GM12878 (cell line): ENCODE measurements around the gene SUCO. TPM values are rescaled to one million over a fixed set of nuclear protein-coding genes. Genes with fewer than 3 reads are reported as not detected.
"Not testable (repeated sequence)": the region's sequence is repeated elsewhere in the genome, so short reads cannot be mapped to it uniquely, and the experiment has no call there.

Experiments used
- ATAC-seq: fragments of 200-7000 bp; cut with Tn5 transposase; 3 replicates; pipeline ENCODE4 v1.9.1; 2020; ENCODE audit warnings: mild to moderate bottlenecking, moderate library complexity
- BruUV-seq: library from RNA; stranded (reverse); fragments of 400-500 nt; replicated peaks from 2 replicates; lab custom pipeline; 2021; lab: Mats Ljungman, UMichigan
- CTCF ChIA-PET: fragments of 300-600 bp; sonication (Branson Sonifier 250); formaldehyde crosslinking; extraction: SDS; loops from one replicate; lab custom pipeline; 2021; ENCODE audit warnings: inconsistent platforms; lab: Yijun Ruan, JAX
- POLR2A ChIA-PET: fragments of 350-600 bp; formaldehyde crosslinking; extraction: SDS; loops from one replicate; lab custom pipeline; 2021; ENCODE audit warnings: inconsistent platforms; lab: Charles Lee
- RAD21 ChIA-PET: fragments of 300-600 bp; sonication (Branson Sonifier 250); formaldehyde crosslinking; loops from one replicate; lab custom pipeline; 2023; ENCODE audit warnings: antibody characterized with exemption; ENCODE audit not compliant: unreplicated experiment; lab: Charles Lee
- SMC1A ChIA-PET: fragments of 300-600 bp; sonication (Branson Sonifier 250); formaldehyde crosslinking; loops from one replicate; lab custom pipeline; 2023; ENCODE audit not compliant: unreplicated experiment, uncharacterized antibody; lab: Charles Lee
- DNase-seq: peaks from one replicate; pipeline ENCODE4 v3.0.0-alpha.2; 2011; ENCODE audit warnings: low read depth, low spot score
- FAIRE-seq: peaks from 3 replicates; lab custom pipeline; 2011; peaks lifted over from hg19 to GRCh38; lab: Jason Lieb, UNC
- H2AFZ ChIP-seq: 2 replicates; pipeline ENCODE4 v1.6.0; 2011; ENCODE audit warnings: low read depth, low read length, control low read depth; ENCODE audit not compliant: control insufficient read depth
- H3K27ac ChIP-seq: 2 replicates; pipeline ENCODE4 v1.5.1; 2011; ENCODE audit warnings: control low read depth; ENCODE audit not compliant: control insufficient read depth, insufficient read depth
- H3K27me3 ChIP-seq, 2 experiments: replicated peaks in 1 of 2; 2 replicates each; pipeline versions ENCODE4 v1.6.0 to v1.6.1; 2011; ENCODE audit warnings: low read length in 1 of 2; ENCODE audit not compliant: control insufficient read depth in 2 of 2, insufficient read depth in 2 of 2
- H3K36me3 ChIP-seq, 2 experiments: 2 replicates each; pipeline ENCODE4 v1.5.1; 2011; ENCODE audit warnings: low read length in 1 of 2; ENCODE audit not compliant: control insufficient read depth in 2 of 2, insufficient read depth in 2 of 2
- H3K4me1 ChIP-seq: 2 replicates; pipeline ENCODE4 v1.6.1; 2011; ENCODE audit warnings: mild to moderate bottlenecking, low read length, moderate library complexity, mixed read lengths; ENCODE audit not compliant: control insufficient read depth, insufficient read depth
- H3K4me2 ChIP-seq: 2 replicates; pipeline ENCODE4 v1.6.0; 2011; ENCODE audit warnings: control low read depth; ENCODE audit not compliant: control insufficient read depth, insufficient read depth
- H3K4me3 ChIP-seq: fragments of 200-600 bp; sonication (generic); 2 replicates; pipeline ENCODE4 v1.5.1; 2016
- H3K79me2 ChIP-seq: 2 replicates; pipeline ENCODE4 v1.6.0; 2011; ENCODE audit warnings: low read length; ENCODE audit not compliant: control insufficient read depth, insufficient read depth
- H3K9ac ChIP-seq: 2 replicates; pipeline ENCODE4 v1.8.0; 2011; ENCODE audit warnings: low read length, control low read depth, mixed read lengths; ENCODE audit not compliant: control insufficient read depth, insufficient read depth
- H3K9me3 ChIP-seq: replicated peaks from 3 replicates; pipeline ENCODE4 v1.5.1; 2011; ENCODE audit warnings: mild to moderate bottlenecking, low read length; ENCODE audit not compliant: control insufficient read depth, insufficient read depth
- H4K20me1 ChIP-seq: 2 replicates; pipeline ENCODE4 v1.6.0; 2011; ENCODE audit not compliant: control insufficient read depth, insufficient read depth
- BCLAF1 ChIP-seq: fragments of 450-650 bp; IDR thresholded peaks from 2 replicates; pipeline ENCODE4 v1.6.1; 2017; ENCODE audit warnings: antibody characterized with exemption, mild to moderate bottlenecking, moderate library complexity
- CBX3 ChIP-seq: fragments of 200-600 bp; sonication (generic); IDR thresholded peaks from 2 replicates; pipeline ENCODE4 v1.6.1; 2016; ENCODE audit warnings: low read depth, borderline replicate concordance
- CEBPZ ChIP-seq: fragments of 150-350 bp; IDR thresholded peaks from 2 replicates; pipeline ENCODE4 v1.6.1; 2016; ENCODE audit warnings: low read depth, low read length
- HCFC1 ChIP-seq: fragments of 150-350 bp; IDR thresholded peaks from 2 replicates; pipeline ENCODE4 v1.6.1; 2014; ENCODE audit warnings: low read length
- SP1 ChIP-seq: IDR thresholded peaks from one replicate; pipeline ENCODE4 v1.6.1; 2011; ENCODE audit warnings: low read depth, low read length
- ZBTB33 ChIP-seq: fragments of 450-650 bp; IDR thresholded peaks from 2 replicates; pipeline ENCODE4 v1.6.1; 2017; ENCODE audit warnings: mild to moderate bottlenecking
- WGBS: methylation state at CpG from one replicate; pipeline ENCODE4 v1.1.6; 2016; ENCODE audit warnings: low lambda C conversion rate; ENCODE audit not compliant: insufficient replicate concordance, insufficient coverage; ENCODE audit errors: missing lambda C conversion rate; 5-methylcytosine and 5-hydroxymethylcytosine counted together
- in situ Hi-C: fragments of 300-500 bp; cut with MboI; formaldehyde crosslinking; loops from 9 replicates; pipeline ENCODE4 v1.14.3; 2018; ENCODE audit warnings: mixed read lengths
- intact Hi-C: fragments of 100-400 bp; cut with micrococcal nuclease; formaldehyde crosslinking; loops from one replicate; pipeline ENCODE4 v1.14.2; 2022; ENCODE audit not compliant: unreplicated experiment
- polyA plus RNA-seq, 11 experiments: library from polyadenylated mRNA; depleted of rRNA in 4 of 11; unstranded in 6 of 11; stranded (reverse) in 5 of 11; fragments of >200 nt; fragmentation: Nextera tagmentation in 4 of 11; fragmentation: Illumina TruSeq in 1 of 11; extraction: Ambion mirVana in 4 of 11; extraction: Trizol in 1 of 11; gene quantifications; 1 replicate in 1 of 11; 2 replicates in 10 of 11; pipeline versions ENCODE4 v1.2.1 to v1.2.3, GENCODE V29; 2011 to 2016; ENCODE audit warnings: inconsistent platforms in 2 of 11, missing spikeins in 2 of 11, low read depth in 1 of 11
- total RNA-seq, 4 experiments: library from RNA; depleted of rRNA in 3 of 4; stranded (reverse); fragments of >200 nt in 3 of 4; fragmentation: Illumina TruSeq in 1 of 4; extraction: Trizol in 1 of 4; gene quantifications; 2 replicates each; pipeline versions ENCODE4 v1.2.1 to v1.2.3, GENCODE V29; 2013 to 2021

SUCO gene
- total and polyA plus RNA-seq, 10 of the 15 experiments (the other 5 are each of a cell fraction or from before 2014, with no cell fraction given), result 1.7 to 15.3 (median 8.4) TPM

- TF ChIP-seq BCLAF1 (no peak), HCFC1 (no peak), CBX3 (no peak), SP1 (no peak), CEBPZ (no peak), ZBTB33 (no peak)
- TF ChIP-seq, all 136 proteins: peak for 0
Measured at GRCh38 chr1:172589553-172589952, 56.6 kb downstream of the SUCO start (continued).

- H3K27me3 ChIP-seq, H3K4me1 ChIP-seq, H3K4me2 ChIP-seq, SMC1A ChIA-PET, H3K27ac ChIP-seq, H3K4me3 ChIP-seq, ATAC-seq, FAIRE-seq, DNase-seq, intact Hi-C loops, H4K20me1 ChIP-seq, in situ Hi-C loops, H2AFZ ChIP-seq, H3K79me2 ChIP-seq, H3K9ac ChIP-seq, BruUV-seq, RAD21 ChIA-PET, POLR2A ChIA-PET, CTCF ChIA-PET, H3K9me3 ChIP-seq: not testable (repeated sequence)
- peaks cover 0 to 14% of the 10 kb centered on the region in 2 experiments; a peak in 3 of 4 replicates for H3K36me3 ChIP-seq
- no CpG with 5 or more reads among the region's 1 CpG for WGBS
Measured at GRCh38 chr1:172591429-172591828, 58.5 kb downstream of the SUCO start.

GRCh38 chr1:172595066-172595465, 62.1 kb downstream of the SUCO start:
- POLR2A ChIA-PET, H3K36me3 ChIP-seq: not testable (repeated sequence)

More at GRCh38 chr1:172595066-172595465, 62.1 kb downstream of the SUCO start:
- BruUV-seq, ATAC-seq, H3K79me2 ChIP-seq, H3K9ac ChIP-seq, H3K4me2 ChIP-seq, H3K4me1 ChIP-seq, H3K9me3 ChIP-seq, RAD21 ChIA-PET, DNase-seq, H3K27ac ChIP-seq, H2AFZ ChIP-seq, CTCF ChIA-PET, H3K27me3 ChIP-seq, SMC1A ChIA-PET, FAIRE-seq, in situ Hi-C loops, H4K20me1 ChIP-seq, H3K4me3 ChIP-seq, intact Hi-C loops: not testable (repeated sequence)
- 86% methylated on average over 4 of the region's 4 CpGs for WGBS
